ENCODE results near the gene ARFRP1. TPM values are rescaled to one million over a fixed set of nuclear protein-coding genes. Genes with fewer than 3 reads are reported as not detected.

Gene ARFRP1
- total RNA-seq, 1 donor = 25.7 TPM

GRCh38 chr20:63702751-63703470 lies 4.9 kb downstream of the ARFRP1 start:
- no peak overlapping the region for H3K4me3 ChIP-seq (ENCODE audit: low read depth, low read length)
- no peak for DNase-seq (ENCODE audit: low read depth)
- no peak for TF ChIP-seq CTCF (IDR thresholded peaks at IDR 0.05; ENCODE audit: insufficient read depth, low read length)

- no peak for TF ChIP-seq CTCF (IDR thresholded peaks at IDR 0.05; ENCODE audit: insufficient read depth, low read length)
- DNase-seq (ENCODE audit: low read depth) = no peak
Measured at GRCh38 chr20:63702036-63702665, 5.6 kb downstream of the ARFRP1 start.

GRCh38 chr20:63701329-63702035 lies 6.3 kb downstream of the ARFRP1 start:
- TF ChIP-seq CTCF (IDR thresholded peaks at IDR 0.05; ENCODE audit: insufficient read depth, low read length) = no peak
- no peak overlapping the region for H3K4me3 ChIP-seq (ENCODE audit: low read depth, low read length)
- DNase-seq (ENCODE audit: low read depth) = no peak

More at GRCh38 chr20:63702036-63702665, 5.6 kb downstream of the ARFRP1 start:
- H3K4me3 ChIP-seq (ENCODE audit: low read depth, low read length) = no peak overlapping the region

- no peak for DNase-seq (ENCODE audit: low read depth)
- TF ChIP-seq CTCF (IDR thresholded peaks at IDR 0.05; ENCODE audit: insufficient read depth, low read length) = no peak
- no peak overlapping the region for H3K4me3 ChIP-seq (ENCODE audit: low read depth, low read length)
Measured at GRCh38 chr20:63701051-63701328, 6.8 kb downstream of the ARFRP1 start.

- no peak for TF ChIP-seq CTCF (IDR thresholded peaks at IDR 0.05; ENCODE audit: insufficient read depth, low read length)
Measured at GRCh38 chr20:63700199-63701050, 7.4 kb downstream of the ARFRP1 start.

GRCh38 chr20:63699466-63700198 lies 8.1 kb downstream of the ARFRP1 start:
- no peak for TF ChIP-seq CTCF (IDR thresholded peaks at IDR 0.05; ENCODE audit: insufficient read depth, low read length)
- DNase-seq (ENCODE audit: low read depth) = no peak
- no peak overlapping the region for H3K4me3 ChIP-seq (ENCODE audit: low read depth, low read length)

More at GRCh38 chr20:63700199-63701050, 7.4 kb downstream of the ARFRP1 start:
- no peak for DNase-seq (ENCODE audit: low read depth)
- H3K4me3 ChIP-seq (ENCODE audit: low read depth, low read length) = no peak overlapping the region
